ENCODE results near the gene ADCYAP1.
"Not testable (repeated sequence)": the region's sequence is repeated elsewhere in the genome, so short reads cannot be mapped to it uniquely, and the experiment has no call there.

The ADCYAP1 gene

GRCh38 chr18:904218-905090 lies at the start of gene ADCYAP1:
TSS of gene ADCYAP1 (plus strand) at chr18:904871. CDS start at chr18:905387, 516 bp downstream.
- no peak for FAIRE-seq

GRCh38 chr18:857986-858385 lies 46.7 kb upstream of the ADCYAP1 start:
- no peak for FAIRE-seq

GRCh38 chr18:864872-865273 lies 39.8 kb upstream of the ADCYAP1 start:
- FAIRE-seq: peak; percentile 70

- FAIRE-seq: no peak
Measured at GRCh38 chr18:867257-867656, 37.4 kb upstream of the ADCYAP1 start.

GRCh38 chr18:873426-873825 lies 31.2 kb upstream of the ADCYAP1 start:
- FAIRE-seq: not testable (repeated sequence)

GRCh38 chr18:875912-876311 lies 28.8 kb upstream of the ADCYAP1 start:
- FAIRE-seq: no peak

GRCh38 chr18:877238-877637 lies 27.4 kb upstream of the ADCYAP1 start:
- no peak for FAIRE-seq

GRCh38 chr18:886076-886475 lies 18.6 kb upstream of the ADCYAP1 start:
- no peak for FAIRE-seq

GRCh38 chr18:887716-888115 lies 17.0 kb upstream of the ADCYAP1 start:
- no peak for FAIRE-seq

- FAIRE-seq: no peak
Measured at GRCh38 chr18:892316-892715, 12.4 kb upstream of the ADCYAP1 start.

- no peak for FAIRE-seq
Measured at GRCh38 chr18:896315-896714, 8.4 kb upstream of the ADCYAP1 start.

GRCh38 chr18:901761-902160 lies 2.9 kb upstream of the ADCYAP1 start:
- no peak for FAIRE-seq

- no peak for FAIRE-seq
Measured at GRCh38 chr18:902229-902628, 2.4 kb upstream of the ADCYAP1 start.

- FAIRE-seq: no peak
Measured at GRCh38 chr18:903701-904100, 970 bp upstream of the ADCYAP1 start.

GRCh38 chr18:905307-905947 lies 756 bp downstream of the ADCYAP1 start:
- no peak for FAIRE-seq

GRCh38 chr18:905948-906415 lies 1.3 kb downstream of the ADCYAP1 start:
- no peak for FAIRE-seq

- no peak for FAIRE-seq
Measured at GRCh38 chr18:906416-907114, 1.9 kb downstream of the ADCYAP1 start.

- no peak for FAIRE-seq
Measured at GRCh38 chr18:907115-907884, 2.6 kb downstream of the ADCYAP1 start.

GRCh38 chr18:907885-908757 lies 3.5 kb downstream of the ADCYAP1 start:
- FAIRE-seq: no peak

- no peak for FAIRE-seq
Measured at GRCh38 chr18:908758-909724, 4.4 kb downstream of the ADCYAP1 start.

Data from A204.1 (cell line).